ENCODE results near the gene FARS2. TPM values are rescaled to one million over a fixed set of nuclear protein-coding genes. Genes with fewer than 3 reads are reported as not detected.

The FARS2 gene
- total RNA-seq, 1 donor from 2014 or later = 11.8 TPM

DNA sequence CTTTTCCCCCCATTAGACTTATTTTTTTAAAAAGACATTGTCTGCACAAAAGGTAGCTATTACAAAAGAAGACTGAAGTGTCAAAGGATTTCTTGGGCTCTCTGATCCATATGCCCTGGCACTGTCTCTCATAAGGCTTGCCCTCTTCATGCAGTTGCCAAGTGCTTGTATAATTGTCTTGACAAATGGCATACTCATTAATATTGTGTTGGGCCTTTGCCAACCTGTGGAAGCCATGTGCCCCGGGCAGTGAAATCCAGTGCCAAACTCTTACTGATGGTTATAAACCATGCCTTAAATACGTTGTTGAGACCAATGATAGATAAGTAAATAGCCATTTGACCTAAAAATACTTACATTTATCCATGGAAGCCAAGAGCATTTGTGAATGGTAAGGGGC lies 98.1 kb downstream of the FARS2 start:
- no peaks in the 10 kb centered on the region for H3K9me3 Mint-ChIP-seq (ENCODE audit: low read depth)
- TF ChIP-seq, protein P1, sequence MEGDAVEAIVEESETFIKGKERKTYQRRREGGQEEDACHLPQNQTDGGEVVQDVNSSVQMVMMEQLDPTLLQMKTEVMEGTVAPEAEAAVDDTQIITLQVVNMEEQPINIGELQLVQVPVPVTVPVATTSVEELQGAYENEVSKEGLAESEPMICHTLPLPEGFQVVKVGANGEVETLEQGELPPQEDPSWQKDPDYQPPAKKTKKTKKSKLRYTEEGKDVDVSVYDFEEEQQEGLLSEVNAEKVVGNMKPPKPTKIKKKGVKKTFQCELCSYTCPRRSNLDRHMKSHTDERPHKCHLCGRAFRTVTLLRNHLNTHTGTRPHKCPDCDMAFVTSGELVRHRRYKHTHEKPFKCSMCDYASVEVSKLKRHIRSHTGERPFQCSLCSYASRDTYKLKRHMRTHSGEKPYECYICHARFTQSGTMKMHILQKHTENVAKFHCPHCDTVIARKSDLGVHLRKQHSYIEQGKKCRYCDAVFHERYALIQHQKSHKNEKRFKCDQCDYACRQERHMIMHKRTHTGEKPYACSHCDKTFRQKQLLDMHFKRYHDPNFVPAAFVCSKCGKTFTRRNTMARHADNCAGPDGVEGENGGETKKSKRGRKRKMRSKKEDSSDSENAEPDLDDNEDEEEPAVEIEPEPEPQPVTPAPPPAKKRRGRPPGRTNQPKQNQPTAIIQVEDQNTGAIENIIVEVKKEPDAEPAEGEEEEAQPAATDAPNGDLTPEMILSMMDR (IDR thresholded peaks at IDR 0.05) = no peak
- no peak overlapping the region for H3K4me3 Mint-ChIP-seq (ENCODE audit: unreplicated experiment)
- no peaks in the 10 kb centered on the region for H3K27me3 Mint-ChIP-seq (ENCODE audit: low read depth)
- H3K4me1 Mint-ChIP-seq (ENCODE audit: low read depth) = no peaks in the 10 kb centered on the region
- H3K27ac Mint-ChIP-seq (ENCODE audit: unreplicated experiment) = no peak overlapping the region
- no peak for DNase-seq (ENCODE audit: low spot score)
- H3K36me3 Mint-ChIP-seq (ENCODE audit: low read depth) = no peaks in the 10 kb centered on the region

DNA sequence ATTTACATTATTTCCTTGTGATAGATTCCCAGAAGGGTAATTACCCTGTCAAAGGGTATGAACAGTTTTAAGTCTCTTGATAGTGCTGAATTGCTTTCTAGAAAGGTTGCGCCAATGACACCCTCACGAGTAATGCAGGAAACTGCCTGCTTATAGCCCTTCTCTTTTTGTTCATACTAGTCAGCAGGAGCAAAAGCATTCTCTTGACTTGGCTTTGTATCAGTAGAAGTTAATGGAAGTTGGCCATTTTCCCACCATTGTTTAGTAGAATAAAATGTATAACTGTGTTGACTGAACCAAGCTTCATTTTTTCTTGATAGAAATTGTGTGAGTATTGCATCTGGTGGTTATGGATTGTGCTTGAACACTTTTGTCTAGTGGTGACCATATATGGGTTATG lies 100.1 kb downstream of the FARS2 start:
- no peaks in the 10 kb centered on the region for H3K27me3 Mint-ChIP-seq (ENCODE audit: low read depth)
- H3K9me3 Mint-ChIP-seq (ENCODE audit: low read depth) = no peaks in the 10 kb centered on the region
- no peak overlapping the region for H3K4me3 Mint-ChIP-seq (ENCODE audit: unreplicated experiment)
- no peak for DNase-seq (ENCODE audit: low spot score)
- no peak overlapping the region for H3K27ac Mint-ChIP-seq (ENCODE audit: unreplicated experiment)
- TF ChIP-seq, protein P1 (IDR thresholded peaks at IDR 0.05) = no peak
- H3K36me3 Mint-ChIP-seq (ENCODE audit: low read depth) = no peaks in the 10 kb centered on the region
- H3K4me1 Mint-ChIP-seq (ENCODE audit: low read depth) = no peaks in the 10 kb centered on the region

DNA sequence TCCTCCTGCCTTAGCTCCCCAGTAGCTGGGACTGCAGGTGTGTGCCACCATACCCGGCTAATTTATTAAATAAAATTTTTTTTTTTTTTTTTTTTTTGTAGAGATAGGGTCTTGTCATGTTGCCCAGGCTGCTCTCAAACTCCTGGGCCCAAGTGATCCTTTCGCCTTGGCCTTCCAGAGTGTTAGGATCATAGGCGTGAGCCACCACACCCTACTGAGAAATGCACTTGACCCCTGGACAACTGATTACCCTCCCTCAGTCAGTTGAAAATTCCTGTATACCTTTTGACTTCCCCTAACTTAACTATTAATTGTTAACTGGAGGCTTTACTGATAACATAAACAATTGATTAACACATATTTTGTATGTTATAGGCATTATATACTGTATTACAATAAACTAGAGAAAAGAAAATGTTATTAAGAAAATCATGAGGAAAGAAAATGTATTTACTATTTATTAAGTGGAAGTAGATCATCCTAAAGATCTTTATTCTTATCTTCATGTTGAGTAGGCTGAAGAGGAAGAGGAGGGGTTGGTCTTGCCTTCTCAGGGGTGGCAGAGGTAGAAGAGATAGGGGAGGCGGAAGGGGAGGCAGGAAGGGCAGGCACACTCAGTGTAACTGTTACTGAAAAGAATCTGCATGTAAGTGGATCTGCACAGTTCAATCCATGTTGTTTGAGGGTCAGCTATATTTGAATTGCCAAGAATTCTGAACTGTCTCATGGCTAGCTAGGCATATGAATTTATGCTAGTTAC lies 104.3 kb downstream of the FARS2 start:
- no peaks in the 10 kb centered on the region for H3K27me3 Mint-ChIP-seq (ENCODE audit: low read depth)
- peaks cover 5% of the 10 kb centered on the region for H3K36me3 Mint-ChIP-seq (ENCODE audit: low read depth)
- H3K9me3 Mint-ChIP-seq (ENCODE audit: low read depth) = no peaks in the 10 kb centered on the region
- no peak overlapping the region for H3K27ac Mint-ChIP-seq (ENCODE audit: unreplicated experiment)
- no peaks in the 10 kb centered on the region for H3K4me1 Mint-ChIP-seq (ENCODE audit: low read depth)
- no peak for DNase-seq (ENCODE audit: low spot score)
- no peak overlapping the region for H3K4me3 Mint-ChIP-seq (ENCODE audit: unreplicated experiment)
- TF ChIP-seq, protein P1 (IDR thresholded peaks at IDR 0.05) = no peak

DNA sequence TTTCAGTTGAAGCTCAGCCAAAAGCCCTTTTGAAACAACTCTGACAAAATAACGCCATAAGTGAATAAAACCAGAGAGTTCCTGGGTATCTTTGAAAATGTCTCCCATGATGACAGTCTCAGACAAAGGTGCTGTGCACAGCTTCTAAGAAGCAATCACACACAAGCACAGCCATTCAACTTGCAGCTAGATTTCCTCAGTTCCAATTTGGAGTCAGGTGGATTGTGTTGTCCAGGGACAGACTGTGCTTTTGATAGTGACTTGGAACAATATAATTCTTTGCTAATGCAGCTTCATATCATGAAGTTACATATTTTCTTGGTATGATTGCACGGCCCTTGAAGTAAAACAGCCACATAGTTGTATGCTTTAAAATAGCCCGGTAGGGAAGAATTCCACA lies 105.6 kb downstream of the FARS2 start:
- H3K36me3 Mint-ChIP-seq (ENCODE audit: low read depth) = peaks cover 5% of the 10 kb centered on the region
- no peaks in the 10 kb centered on the region for H3K4me1 Mint-ChIP-seq (ENCODE audit: low read depth)
- DNase-seq (ENCODE audit: low spot score) = no peak
- H3K27ac Mint-ChIP-seq (ENCODE audit: unreplicated experiment) = no peak overlapping the region
- no peaks in the 10 kb centered on the region for H3K27me3 Mint-ChIP-seq (ENCODE audit: low read depth)
- H3K9me3 Mint-ChIP-seq (ENCODE audit: low read depth) = no peaks in the 10 kb centered on the region
- no peak overlapping the region for H3K4me3 Mint-ChIP-seq (ENCODE audit: unreplicated experiment)
- TF ChIP-seq, protein P1 (IDR thresholded peaks at IDR 0.05) = no peak

DNA sequence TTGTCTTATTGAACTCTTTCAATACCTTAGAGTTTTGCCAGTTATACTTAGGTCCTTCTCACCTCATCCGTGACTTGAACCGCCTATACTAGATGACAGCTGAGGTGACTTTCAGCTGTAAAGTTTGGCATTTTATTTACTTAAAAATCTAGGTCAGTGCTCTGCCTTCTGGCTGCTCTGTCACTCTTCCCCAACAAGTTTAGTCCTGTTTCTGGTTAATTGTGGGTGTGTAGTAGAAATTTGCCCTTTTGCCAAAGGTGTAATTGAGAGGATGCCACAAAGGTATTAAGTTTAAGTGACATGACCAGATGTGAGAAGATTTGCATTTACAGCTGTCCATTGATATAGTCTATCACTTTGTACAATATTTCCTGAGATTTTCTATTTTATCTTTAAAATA lies 106.2 kb downstream of the FARS2 start:
- Mint-ChIP-seq H3K36me3 (ENCODE audit: low read depth) (peaks cover 5% of the 10 kb centered on the region), H3K27me3 (ENCODE audit: low read depth) (no peaks in the 10 kb centered on the region), H3K9me3 (ENCODE audit: low read depth) (no peaks in the 10 kb centered on the region), H3K27ac (ENCODE audit: unreplicated experiment) (no peak overlapping the region), H3K4me3 (ENCODE audit: unreplicated experiment) (no peak overlapping the region), H3K4me1 (ENCODE audit: low read depth) (no peaks in the 10 kb centered on the region)
- DNase-seq (ENCODE audit: low spot score) = no peak
- TF ChIP-seq, protein P1 (IDR thresholded peaks at IDR 0.05) = no peak

All from chondrocyte (in vitro differentiated cells).